ENCODE data around the gene SLC1A5. TPM values are rescaled to one million over a fixed set of nuclear protein-coding genes. Genes with fewer than 3 reads are reported as not detected.
"Not testable (repeated sequence)": the region's sequence is repeated elsewhere in the genome, so short reads cannot be mapped to it uniquely, and the experiment has no call there.

The SLC1A5 gene
- total RNA-seq, 2 experiments from 2014 or later: 7.1 TPM

- H3K36me3 ChIP-seq (ENCODE audit: insufficient read depth, low read length): no peaks in the 10 kb centered on the region
- no peak for ATAC-seq (ENCODE audit: poor library complexity)
- Mint-ChIP-seq H3K27ac (no peak overlapping the region), H3K36me3 (ENCODE audit: low read depth) (no peaks in the 10 kb centered on the region), H3K9me3 (no peaks in the 10 kb centered on the region), H3K27me3 (no peaks in the 10 kb centered on the region), H3K4me1 (ENCODE audit: low read depth) (peaks cover 14% of the 10 kb centered on the region), H3K4me3 (no peak overlapping the region)
- intact Hi-C loops (cut with DNase I, micrococcal nuclease): no loop called here
- no peak overlapping the region for H3K27ac ChIP-seq (ENCODE audit: low read depth in 1 of 2, low read length in 2 of 2)
- TF ChIP-seq CTCF (IDR thresholded peaks at IDR 0.05): no peak
- H3K27me3 ChIP-seq (ENCODE audit: control insufficient read depth in 1 of 2, insufficient read depth in 2 of 2, low read length in 2 of 2): no peaks in the 10 kb centered on the region
- ChIA-PET POLR2A (no interaction called here), CTCF (interaction anchor here (1.8 kb wide), 1 partner anchor 15 kb away, joined by 5 read pairs; no protein-coding TSS in a partner anchor)
- DNase-seq: no peak
- H3K4me1 ChIP-seq (ENCODE audit: insufficient read depth, low read length): peaks cover 17% of the 10 kb centered on the region
- H3K9me3 ChIP-seq (ENCODE audit: control insufficient read depth in 1 of 2, insufficient read depth in 1 of 2, low read length in 2 of 2): no peaks in the 10 kb centered on the region
- H3K4me3 ChIP-seq (ENCODE audit: low read length): no peak overlapping the region
Observed at GRCh38 chr19:46825731-46826055, 37.3 kb upstream of the SLC1A5 start.

GRCh38 chr19:46824890-46825730 lies 36.7 kb upstream of the SLC1A5 start:
- Mint-ChIP-seq H3K27ac (no peak overlapping the region), H3K9me3 (no peaks in the 10 kb centered on the region), H3K27me3 (no peaks in the 10 kb centered on the region), H3K36me3 (ENCODE audit: low read depth) (no peaks in the 10 kb centered on the region), H3K4me1 (ENCODE audit: low read depth) (peaks cover 20% of the 10 kb centered on the region), H3K4me3 (no peak overlapping the region)
- intact Hi-C loops (cut with DNase I, micrococcal nuclease): loop anchor here in 1 of 2 experiments (5.0 kb wide), 1 partner anchor 38 kb away; the partner anchor contains the start of gene SLC1A5
- H3K4me3 ChIP-seq (ENCODE audit: low read length): no peak overlapping the region
- TF ChIP-seq CTCF (IDR thresholded peaks at IDR 0.05): no peak
- CTCF ChIA-PET: interaction anchor here (1.8 kb wide), 1 partner anchor 15 kb away, joined by 5 read pairs; no protein-coding TSS in a partner anchor
- peaks cover 23% of the 10 kb centered on the region for H3K4me1 ChIP-seq (ENCODE audit: insufficient read depth, low read length)
- no peaks in the 10 kb centered on the region for H3K9me3 ChIP-seq (ENCODE audit: control insufficient read depth in 1 of 2, insufficient read depth in 1 of 2, low read length in 2 of 2)
- POLR2A ChIA-PET: interaction anchor here (2.3 kb wide), 1 partner anchor 37 kb away, joined by 5 read pairs; the partner anchor contains the start of gene SLC1A5
- no peaks in the 10 kb centered on the region for H3K36me3 ChIP-seq (ENCODE audit: insufficient read depth, low read length)
- DNase-seq (peak in 3 of 14 experiments; percentile 52 to 64 (median 58)), ATAC-seq (ENCODE audit: poor library complexity) (no peak)
- H3K27me3 ChIP-seq (ENCODE audit: control insufficient read depth in 1 of 2, insufficient read depth in 2 of 2, low read length in 2 of 2): no peaks in the 10 kb centered on the region
- H3K27ac ChIP-seq (ENCODE audit: low read depth in 1 of 2, low read length in 2 of 2): no peak overlapping the region

DNA sequence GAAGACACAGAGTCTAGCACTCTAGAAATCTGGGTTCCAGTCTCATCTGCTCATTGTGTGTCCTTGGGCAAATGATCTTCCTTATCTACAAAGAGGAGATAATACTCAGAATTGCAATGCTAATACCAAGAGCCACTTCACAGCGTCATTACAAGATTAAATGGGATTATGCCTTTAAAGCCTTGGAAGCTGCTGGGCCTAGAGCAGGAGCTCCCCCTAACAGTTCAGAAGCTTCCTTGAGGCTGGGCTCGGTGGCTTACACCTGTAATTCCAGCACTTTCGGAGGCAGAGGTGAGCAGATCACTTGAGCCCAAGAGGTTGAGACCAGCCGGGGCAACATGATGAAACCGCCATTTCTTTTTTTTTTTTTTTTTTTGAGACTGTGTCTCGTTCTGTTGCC lies 34.7 kb upstream of the SLC1A5 start:
- no peak overlapping the region for H3K4me3 ChIP-seq (ENCODE audit: low read length)
- ChIA-PET POLR2A (interaction anchor here (2.3 kb wide), 1 partner anchor 35 kb away, joined by 5 read pairs; the partner anchor contains the start of gene SLC1A5), CTCF (interaction anchor here (4.0 kb wide), 1 partner anchor 17 kb away, joined by 12 read pairs; no protein-coding TSS in a partner anchor)
- no peaks in the 10 kb centered on the region for H3K27me3 Mint-ChIP-seq
- peaks cover 35% of the 10 kb centered on the region for H3K4me1 ChIP-seq (ENCODE audit: insufficient read depth, low read length)
- intact Hi-C loops (cut with DNase I, micrococcal nuclease): loop anchor here in 1 of 2 experiments (5.0 kb wide), 1 partner anchor 36 kb away; the partner anchor contains the start of gene SLC1A5
- H3K36me3 ChIP-seq (ENCODE audit: insufficient read depth, low read length): no peaks in the 10 kb centered on the region
- H3K4me3 Mint-ChIP-seq: no peak overlapping the region
- no peak overlapping the region for H3K27ac Mint-ChIP-seq
- H3K36me3 Mint-ChIP-seq (ENCODE audit: low read depth): no peaks in the 10 kb centered on the region
- H3K9me3 ChIP-seq (ENCODE audit: control insufficient read depth in 1 of 2, insufficient read depth in 1 of 2, low read length in 2 of 2): no peaks in the 10 kb centered on the region
- TF ChIP-seq CTCF (IDR thresholded peaks at IDR 0.05): no peak
- no peaks in the 10 kb centered on the region for H3K9me3 Mint-ChIP-seq
- H3K4me1 Mint-ChIP-seq (ENCODE audit: low read depth): peaks cover 26% of the 10 kb centered on the region
- DNase-seq: no peak
- H3K27ac ChIP-seq (ENCODE audit: low read depth in 1 of 2, low read length in 2 of 2): no peak overlapping the region
- H3K27me3 ChIP-seq (ENCODE audit: control insufficient read depth in 1 of 2, insufficient read depth in 2 of 2, low read length in 2 of 2): no peaks in the 10 kb centered on the region
- no peak for ATAC-seq (ENCODE audit: poor library complexity)

- not testable (repeated sequence) for DNase-seq; H3K9me3 ChIP-seq (ENCODE audit: control insufficient read depth in 1 of 2, insufficient read depth in 1 of 2, low read length in 2 of 2); H3K36me3 ChIP-seq (ENCODE audit: insufficient read depth, low read length); H3K9me3 Mint-ChIP-seq; H3K4me3 ChIP-seq (ENCODE audit: low read length); H3K36me3 Mint-ChIP-seq (ENCODE audit: low read depth); H3K4me3 Mint-ChIP-seq; H3K27me3 Mint-ChIP-seq; ATAC-seq (ENCODE audit: poor library complexity); H3K27me3 ChIP-seq (ENCODE audit: control insufficient read depth in 1 of 2, insufficient read depth in 2 of 2, low read length in 2 of 2)
- Mint-ChIP-seq H3K4me1 (ENCODE audit: low read depth) (peaks cover 26% of the 10 kb centered on the region), H3K27ac (peak overlapping the region; percentile 83)
- peak overlapping the region; percentile 51 to 74 for H3K27ac ChIP-seq (ENCODE audit: low read depth in 1 of 2, low read length in 2 of 2)
- CTCF ChIA-PET: interaction anchor here (4.0 kb wide), 1 partner anchor 18 kb away, joined by 12 read pairs; no protein-coding TSS in a partner anchor
- POLR2A ChIA-PET: interaction anchor here (1.2 to 2.3 kb wide), 4 partner anchors 8 to 34 kb away, joined by 4 to 5 read pairs (median 5); partner anchors contain the start of genes AP2S1 and SLC1A5
- intact Hi-C loops (cut with DNase I, micrococcal nuclease): loop anchor here in 1 of 2 experiments (5.0 kb wide), 1 partner anchor 35 kb away; the partner anchor contains the start of gene SLC1A5
- peaks cover 35% of the 10 kb centered on the region for H3K4me1 ChIP-seq (ENCODE audit: insufficient read depth, low read length)
Observed at GRCh38 chr19:46822410-46822787, 34.0 kb upstream of the SLC1A5 start.

Data from CD4-positive, alpha-beta T cell (primary cell).